ENCODE measurements around the gene PTPN23.
A peak's percentile ranks its signal among the peaks of the same experiment; 100 is the strongest.

The PTPN23 gene

GRCh38 chr3:47380601-47381316 is at the start of gene PTPN23:
TSS of gene PTPN23 (plus strand) at chr3:47381021. CDS start at chr3:47381097, 76 bp downstream.
- Histone ChIP-seq H3K27me3 (no peaks in the 10 kb centered on the region), H3K9me3 (no peaks in the 10 kb centered on the region), H3K9ac (peak within 1 kb of the TSS; percentile 94), H3K4me1 (peaks cover 41% of the 10 kb centered on the region), H3K4me3 (peak within 1 kb of the TSS; percentile 83), H3K4me2 (peak within 1 kb of the TSS; percentile 93), H3K27ac (peak within 1 kb of the TSS; percentile 92), H3K36me3 (peaks cover 9% of the 10 kb centered on the region), H4K20me1 (peaks cover 47% of the 10 kb centered on the region)
- no peak for TF ChIP-seq Cebpa-rat (IDR thresholded peaks at IDR 0.05)

GRCh38 chr3:47333907-47334306 is 46.9 kb upstream of the PTPN23 start:
- Histone ChIP-seq H3K36me3 (peaks cover 98% of the 10 kb centered on the region), H3K4me2 (no peak overlapping the region), H3K4me1 (no peaks in the 10 kb centered on the region), H3K27me3 (no peaks in the 10 kb centered on the region), H3K27ac (no peak overlapping the region), H3K9me3 (no peaks in the 10 kb centered on the region), H4K20me1 (no peaks in the 10 kb centered on the region), H3K9ac (no peak overlapping the region), H3K4me3 (no peak overlapping the region)
- no peak for TF ChIP-seq Cebpa-rat (IDR thresholded peaks at IDR 0.05)

- H3K9ac ChIP-seq: no peak overlapping the region
- peaks cover 18% of the 10 kb centered on the region for H3K4me1 ChIP-seq
- no peak overlapping the region for H3K4me3 ChIP-seq
- no peak for TF ChIP-seq Cebpa-rat (IDR thresholded peaks at IDR 0.05)
- no peaks in the 10 kb centered on the region for H4K20me1 ChIP-seq
- no peak overlapping the region for H3K27ac ChIP-seq
- H3K9me3 ChIP-seq: no peaks in the 10 kb centered on the region
- H3K36me3 ChIP-seq: peaks cover 94% of the 10 kb centered on the region
- no peak overlapping the region for H3K4me2 ChIP-seq
- H3K27me3 ChIP-seq: no peaks in the 10 kb centered on the region
Observed at GRCh38 chr3:47337656-47338055, 43.2 kb upstream of the PTPN23 start.

- Histone ChIP-seq H3K4me3 (no peak overlapping the region), H3K9me3 (no peaks in the 10 kb centered on the region), H4K20me1 (no peaks in the 10 kb centered on the region), H3K36me3 (peaks cover 94% of the 10 kb centered on the region), H3K27ac (no peak overlapping the region; the same call in 1 of the 2 replicates), H3K27me3 (no peaks in the 10 kb centered on the region), H3K4me2 (peak overlapping the region; percentile 61), H3K4me1 (peaks cover 30% of the 10 kb centered on the region), H3K9ac (no peak overlapping the region)
- no peak for TF ChIP-seq Cebpa-rat (IDR thresholded peaks at IDR 0.05)
Observed at GRCh38 chr3:47339951-47340350, 40.9 kb upstream of the PTPN23 start.

GRCh38 chr3:47340866-47341265 is 40.0 kb upstream of the PTPN23 start:
- Histone ChIP-seq H4K20me1 (no peaks in the 10 kb centered on the region), H3K9me3 (no peaks in the 10 kb centered on the region), H3K4me1 (peaks cover 39% of the 10 kb centered on the region), H3K27me3 (no peaks in the 10 kb centered on the region), H3K4me3 (no peak overlapping the region), H3K4me2 (no peak overlapping the region), H3K36me3 (peaks cover 91% of the 10 kb centered on the region), H3K27ac (no peak overlapping the region), H3K9ac (no peak overlapping the region)
- no peak for TF ChIP-seq Cebpa-rat (IDR thresholded peaks at IDR 0.05)

- H3K4me2 ChIP-seq: no peak overlapping the region
- H3K27me3 ChIP-seq: no peaks in the 10 kb centered on the region
- no peaks in the 10 kb centered on the region for H3K9me3 ChIP-seq
- peaks cover 52% of the 10 kb centered on the region for H3K4me1 ChIP-seq
- no peak for TF ChIP-seq Cebpa-rat (IDR thresholded peaks at IDR 0.05)
- no peak overlapping the region for H3K4me3 ChIP-seq
- no peak overlapping the region for H3K9ac ChIP-seq
- H4K20me1 ChIP-seq: no peaks in the 10 kb centered on the region
- H3K27ac ChIP-seq: no peak overlapping the region
- peaks cover 78% of the 10 kb centered on the region for H3K36me3 ChIP-seq
Observed at GRCh38 chr3:47342151-47342550, 38.7 kb upstream of the PTPN23 start.

- Histone ChIP-seq H3K4me2 (no peak overlapping the region), H3K9ac (no peak overlapping the region), H3K27me3 (no peaks in the 10 kb centered on the region), H3K9me3 (no peaks in the 10 kb centered on the region), H3K4me3 (no peak overlapping the region), H3K27ac (no peak overlapping the region), H3K4me1 (peaks cover 59% of the 10 kb centered on the region), H4K20me1 (no peaks in the 10 kb centered on the region), H3K36me3 (peaks cover 71% of the 10 kb centered on the region)
- no peak for TF ChIP-seq Cebpa-rat (IDR thresholded peaks at IDR 0.05)
Observed at GRCh38 chr3:47342812-47343211, 38.0 kb upstream of the PTPN23 start.

GRCh38 chr3:47343471-47343971 is 37.3 kb upstream of the PTPN23 start:
- Histone ChIP-seq H3K9me3 (no peaks in the 10 kb centered on the region), H3K27ac (no peak overlapping the region), H3K4me1 (peaks cover 62% of the 10 kb centered on the region), H3K36me3 (peaks cover 64% of the 10 kb centered on the region), H3K27me3 (no peaks in the 10 kb centered on the region), H3K4me2 (no peak overlapping the region), H3K4me3 (no peak overlapping the region), H3K9ac (no peak overlapping the region), H4K20me1 (no peaks in the 10 kb centered on the region)
- TF ChIP-seq Cebpa-rat (IDR thresholded peaks at IDR 0.05): no peak

GRCh38 chr3:47344971-47345370 is 35.9 kb upstream of the PTPN23 start:
- Histone ChIP-seq H3K9me3 (no peaks in the 10 kb centered on the region), H3K27ac (no peak overlapping the region), H3K4me2 (peak overlapping the region; percentile 77), H3K4me3 (no peak overlapping the region), H3K36me3 (peaks cover 50% of the 10 kb centered on the region), H4K20me1 (no peaks in the 10 kb centered on the region), H3K4me1 (peaks cover 53% of the 10 kb centered on the region), H3K9ac (no peak overlapping the region), H3K27me3 (no peaks in the 10 kb centered on the region)
- no peak for TF ChIP-seq Cebpa-rat (IDR thresholded peaks at IDR 0.05)

GRCh38 chr3:47347217-47347801 is 33.5 kb upstream of the PTPN23 start:
- Histone ChIP-seq H4K20me1 (no peaks in the 10 kb centered on the region), H3K27ac (no peak overlapping the region), H3K36me3 (peaks cover 32% of the 10 kb centered on the region), H3K9ac (no peak overlapping the region), H3K4me3 (no peak overlapping the region), H3K4me1 (peaks cover 44% of the 10 kb centered on the region), H3K4me2 (peak overlapping the region; percentile 77), H3K9me3 (no peaks in the 10 kb centered on the region), H3K27me3 (no peaks in the 10 kb centered on the region)
- TF ChIP-seq Cebpa-rat (IDR thresholded peaks at IDR 0.05): no peak

Data from BLaER1 (cell line).